Measurements from ENCODE around the gene DUSP1. TPM values are rescaled to one million over a fixed set of nuclear protein-coding genes. Genes with fewer than 3 reads are reported as not detected.

DUSP1 gene
- total RNA-seq, 1 experiment from 2014 or later, result 594 TPM

GRCh38 chr5:172723508-172723907 is 47.5 kb downstream of the DUSP1 start:
- H3K27me3 Mint-ChIP-seq (ENCODE audit: insufficient read depth, unreplicated experiment), result no peaks in the 10 kb centered on the region
- no peak overlapping the region for H3K27ac Mint-ChIP-seq (ENCODE audit: low read depth, unreplicated experiment)
- intact Hi-C loops (cut with micrococcal nuclease), result no loop called here
- H3K4me3 Mint-ChIP-seq (ENCODE audit: unreplicated experiment), result no peak overlapping the region
- DNase-seq (ENCODE audit: unreplicated experiment), result no peak
- no peaks in the 10 kb centered on the region for H3K9me3 Mint-ChIP-seq (ENCODE audit: unreplicated experiment)
- BruUV-seq (replicated peaks), result no TSS peak
- no peaks in the 10 kb centered on the region for H3K36me3 Mint-ChIP-seq (ENCODE audit: insufficient read depth, unreplicated experiment)
- POLR2A ChIA-PET, result interaction anchor here (0.5 to 3.9 kb wide), 8 partner anchors 8 to 217 kb away, joined by 3 to 16 read pairs (median 3); partner anchors contain the start of gene DUSP1
- CTCF ChIA-PET, result interaction anchor here (1.2 to 4.6 kb wide), 4 partner anchors 10 to 208 kb away, joined by 3 to 33 read pairs (median 20); no protein-coding TSS in a partner anchor
- no peak for TF ChIP-seq CTCF (IDR thresholded peaks at IDR 0.05; ENCODE audit: unreplicated experiment)
- H3K4me1 Mint-ChIP-seq (ENCODE audit: insufficient read depth, unreplicated experiment), result peaks cover 5% of the 10 kb centered on the region

GRCh38 chr5:172722327-172722815 is 48.6 kb downstream of the DUSP1 start:
- ChIA-PET CTCF (interaction anchor here (1.6 to 4.6 kb wide), 3 partner anchors 9 to 210 kb away, joined by 7 to 33 read pairs (median 31); no protein-coding TSS in a partner anchor), POLR2A (interaction anchor here (0.8 to 3.9 kb wide), 5 partner anchors 11 to 732 kb away, joined by 3 to 16 read pairs (median 3); partner anchors contain the start of gene DUSP1)
- DNase-seq (ENCODE audit: unreplicated experiment), result no peak
- TF ChIP-seq CTCF (IDR thresholded peaks at IDR 0.05; ENCODE audit: unreplicated experiment), result no peak
- no peaks in the 10 kb centered on the region for H3K36me3 Mint-ChIP-seq (ENCODE audit: insufficient read depth, unreplicated experiment)
- no peaks in the 10 kb centered on the region for H3K9me3 Mint-ChIP-seq (ENCODE audit: unreplicated experiment)
- H3K4me1 Mint-ChIP-seq (ENCODE audit: insufficient read depth, unreplicated experiment), result peaks cover 7% of the 10 kb centered on the region
- intact Hi-C loops (cut with micrococcal nuclease), result no loop called here
- H3K27me3 Mint-ChIP-seq (ENCODE audit: insufficient read depth, unreplicated experiment), result no peaks in the 10 kb centered on the region
- BruUV-seq (replicated peaks), result no TSS peak
- no peak overlapping the region for H3K4me3 Mint-ChIP-seq (ENCODE audit: unreplicated experiment)
- H3K27ac Mint-ChIP-seq (ENCODE audit: low read depth, unreplicated experiment), result no peak overlapping the region

- Mint-ChIP-seq H3K9me3 (ENCODE audit: unreplicated experiment) (no peaks in the 10 kb centered on the region), H3K4me1 (ENCODE audit: insufficient read depth, unreplicated experiment) (peaks cover 14% of the 10 kb centered on the region), H3K27ac (ENCODE audit: low read depth, unreplicated experiment) (no peak overlapping the region), H3K4me3 (ENCODE audit: unreplicated experiment) (no peak overlapping the region), H3K27me3 (ENCODE audit: insufficient read depth, unreplicated experiment) (no peaks in the 10 kb centered on the region), H3K36me3 (ENCODE audit: insufficient read depth, unreplicated experiment) (no peaks in the 10 kb centered on the region)
- DNase-seq (ENCODE audit: unreplicated experiment), result no peak
- no peak for TF ChIP-seq CTCF (IDR thresholded peaks at IDR 0.05; ENCODE audit: unreplicated experiment)
- ChIA-PET CTCF (interaction anchor here (1.5 to 4.6 kb wide), 3 partner anchors 13 to 210 kb away, joined by 5 to 31 read pairs (median 7); no protein-coding TSS in a partner anchor), POLR2A (interaction anchor here (0.7 to 3.9 kb wide), 3 partner anchors 49 to 189 kb away, joined by 3 to 16 read pairs (median 3); partner anchors contain the start of gene DUSP1)
- intact Hi-C loops (cut with micrococcal nuclease), result no loop called here
- BruUV-seq (replicated peaks), result no TSS peak
These were observed 49.3 kb downstream of the DUSP1 start for GRCh38 chr5:172721455-172722326.

- Mint-ChIP-seq H3K4me3 (ENCODE audit: unreplicated experiment) (no peak overlapping the region), H3K4me1 (ENCODE audit: insufficient read depth, unreplicated experiment) (peaks cover 16% of the 10 kb centered on the region), H3K27ac (ENCODE audit: low read depth, unreplicated experiment) (no peak overlapping the region), H3K27me3 (ENCODE audit: insufficient read depth, unreplicated experiment) (no peaks in the 10 kb centered on the region), H3K9me3 (ENCODE audit: unreplicated experiment) (no peaks in the 10 kb centered on the region), H3K36me3 (ENCODE audit: insufficient read depth, unreplicated experiment) (no peaks in the 10 kb centered on the region)
- ChIA-PET POLR2A (interaction anchor here (0.8 to 1.9 kb wide), 7 partner anchors 13 to 212 kb away, joined by 3 to 8 read pairs (median 4); partner anchors contain the start of gene DUSP1), CTCF (interaction anchor here (0.6 to 2.2 kb wide), 13 partner anchors 9 to 248 kb away, joined by 3 to 22 read pairs (median 3); partner anchors contain the start of gene DUSP1)
- intact Hi-C loops (cut with micrococcal nuclease), result no loop called here
- no TSS peak for BruUV-seq (replicated peaks)
- no peak for DNase-seq (ENCODE audit: unreplicated experiment)
- no peak for TF ChIP-seq CTCF (IDR thresholded peaks at IDR 0.05; ENCODE audit: unreplicated experiment)
These were observed 50.3 kb downstream of the DUSP1 start for GRCh38 chr5:172720655-172721054.

Data from MCF 10A (cell line).